GM23338 (cell line): ENCODE results near the gene ESYT1.

Source experiments
- CREB1 ChIP-seq: fragments of 250-450 bp; sonication (Bioruptor Pico); IDR thresholded peaks from 2 replicates; pipeline ENCODE4 v1.5.0; 2020; ENCODE audit warnings: low read depth, mild to moderate bottlenecking, moderate library complexity
- CTCF ChIP-seq, 2 experiments: fragments of 200-600 bp in 1 of 2; sonication (generic) in 1 of 2; conservative IDR thresholded peaks; 2 replicates each; pipeline versions ENCODE4 v1.5.1 to v1.6.1; 2016 to 2017; ENCODE audit warnings: antibody characterized with exemption in 2 of 2, low read depth in 2 of 2, mild to moderate bottlenecking in 2 of 2, moderate library complexity in 1 of 2
- EZH2 ChIP-seq: fragments of 200-600 bp; sonication (generic); IDR thresholded peaks from one replicate; pipeline ENCODE4 v1.8.0; 2017; ENCODE audit warnings: antibody characterized with exemption, mild to moderate bottlenecking, low read depth; ENCODE audit not compliant: unreplicated experiment
- EZH2phosphoT487 ChIP-seq: fragments of 200-600 bp; sonication (generic); IDR thresholded peaks from one replicate; pipeline ENCODE4 v1.8.1; 2018; ENCODE audit warnings: antibody characterized with exemption; ENCODE audit not compliant: unreplicated experiment
- JUNB ChIP-seq: IDR thresholded peaks from one replicate; pipeline ENCODE4 v1.6.1; 2016; ENCODE audit warnings: antibody characterized with exemption; ENCODE audit not compliant: unreplicated experiment
- POLR2AphosphoS5 ChIP-seq: IDR thresholded peaks from 2 replicates; pipeline ENCODE4 v1.6.1; 2016; ENCODE audit warnings: antibody characterized with exemption, low read depth
- ZNF114 ChIP-seq: fragments of 250-450 bp; sonication (Bioruptor Pico); IDR thresholded peaks from 2 replicates; pipeline ENCODE4 v1.5.0; 2020; ENCODE audit warnings: mild to moderate bottlenecking, moderate library complexity
- TF ChIP-seq, protein P1 (sequence below): IDR thresholded peaks from one replicate; pipeline ENCODE4 v1.6.1; 2018; ENCODE audit warnings: antibody characterized with exemption; ENCODE audit not compliant: unreplicated experiment

DNA sequence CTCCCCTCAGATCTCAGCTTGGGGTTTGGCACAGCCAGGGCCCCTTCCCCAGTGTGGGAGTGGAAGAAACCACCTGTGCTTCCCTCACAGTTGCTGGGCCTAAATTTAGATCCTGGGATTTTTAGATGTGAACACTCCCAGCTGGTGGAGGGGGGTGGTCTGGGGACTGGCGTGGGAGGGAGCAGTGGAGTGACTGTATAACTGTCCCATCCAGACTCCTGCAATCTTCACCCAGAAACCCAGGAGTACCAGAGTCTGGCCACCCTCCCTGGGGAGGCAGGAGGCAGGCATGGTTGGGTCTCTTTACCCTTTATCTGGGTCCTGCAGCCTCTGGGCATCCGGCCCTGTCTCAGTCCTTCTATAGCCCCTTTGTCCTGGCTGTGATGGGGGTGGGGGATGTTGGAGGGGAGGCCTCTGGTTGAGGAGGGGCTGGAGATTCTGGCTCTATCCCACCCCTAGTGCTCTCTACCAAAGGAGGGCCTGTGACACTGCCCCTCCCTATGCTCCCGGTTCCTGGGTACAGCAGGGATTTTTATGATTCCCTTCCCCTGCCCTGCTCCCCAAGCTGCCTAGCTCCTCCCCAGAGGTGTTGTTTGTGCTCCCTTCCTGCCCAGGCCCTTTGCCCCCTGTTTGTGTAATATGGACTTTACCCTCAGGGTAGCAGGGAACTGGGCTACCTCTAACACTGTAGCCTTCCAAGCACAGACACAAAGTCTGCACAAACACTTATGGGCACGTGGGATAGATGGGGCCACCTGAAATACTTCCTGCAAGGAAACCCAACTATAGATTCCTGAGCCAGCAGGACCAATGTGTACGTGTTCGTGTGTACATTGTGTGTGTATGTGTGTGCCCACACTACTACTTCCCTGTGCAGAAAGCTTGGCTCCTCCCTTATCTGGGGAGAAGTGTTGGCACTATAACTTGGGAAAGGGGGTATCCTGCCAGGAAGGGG lies 46.4 kb upstream of the ESYT1 start:
- TF ChIP-seq CTCF (conservative IDR thresholded peaks at IDR 0.05; ENCODE audit: low read depth in 2 of 2) (no peak), ZNF114 (CRISPR knock-in tag) (no peak), EZH2phosphoT487 (no peak), JUNB (no peak), EZH2 (no peak), POLR2AphosphoS5 (no peak), CREB1 (CRISPR knock-in tag) (no peak)
- TF ChIP-seq, protein P1, sequence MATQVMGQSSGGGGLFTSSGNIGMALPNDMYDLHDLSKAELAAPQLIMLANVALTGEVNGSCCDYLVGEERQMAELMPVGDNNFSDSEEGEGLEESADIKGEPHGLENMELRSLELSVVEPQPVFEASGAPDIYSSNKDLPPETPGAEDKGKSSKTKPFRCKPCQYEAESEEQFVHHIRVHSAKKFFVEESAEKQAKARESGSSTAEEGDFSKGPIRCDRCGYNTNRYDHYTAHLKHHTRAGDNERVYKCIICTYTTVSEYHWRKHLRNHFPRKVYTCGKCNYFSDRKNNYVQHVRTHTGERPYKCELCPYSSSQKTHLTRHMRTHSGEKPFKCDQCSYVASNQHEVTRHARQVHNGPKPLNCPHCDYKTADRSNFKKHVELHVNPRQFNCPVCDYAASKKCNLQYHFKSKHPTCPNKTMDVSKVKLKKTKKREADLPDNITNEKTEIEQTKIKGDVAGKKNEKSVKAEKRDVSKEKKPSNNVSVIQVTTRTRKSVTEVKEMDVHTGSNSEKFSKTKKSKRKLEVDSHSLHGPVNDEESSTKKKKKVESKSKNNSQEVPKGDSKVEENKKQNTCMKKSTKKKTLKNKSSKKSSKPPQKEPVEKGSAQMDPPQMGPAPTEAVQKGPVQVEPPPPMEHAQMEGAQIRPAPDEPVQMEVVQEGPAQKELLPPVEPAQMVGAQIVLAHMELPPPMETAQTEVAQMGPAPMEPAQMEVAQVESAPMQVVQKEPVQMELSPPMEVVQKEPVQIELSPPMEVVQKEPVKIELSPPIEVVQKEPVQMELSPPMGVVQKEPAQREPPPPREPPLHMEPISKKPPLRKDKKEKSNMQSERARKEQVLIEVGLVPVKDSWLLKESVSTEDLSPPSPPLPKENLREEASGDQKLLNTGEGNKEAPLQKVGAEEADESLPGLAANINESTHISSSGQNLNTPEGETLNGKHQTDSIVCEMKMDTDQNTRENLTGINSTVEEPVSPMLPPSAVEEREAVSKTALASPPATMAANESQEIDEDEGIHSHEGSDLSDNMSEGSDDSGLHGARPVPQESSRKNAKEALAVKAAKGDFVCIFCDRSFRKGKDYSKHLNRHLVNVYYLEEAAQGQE: no peak
